C1 segment of cervical spinal cord (tissue), 14 donors: ENCODE data around the gene PDZD4.

Experiments used
- DNase-seq, 14 donors: peaks; one replicate each; lab custom pipeline; 2025; lab: John Stamatoyannopoulos, UW

PDZD4 gene

DNA sequence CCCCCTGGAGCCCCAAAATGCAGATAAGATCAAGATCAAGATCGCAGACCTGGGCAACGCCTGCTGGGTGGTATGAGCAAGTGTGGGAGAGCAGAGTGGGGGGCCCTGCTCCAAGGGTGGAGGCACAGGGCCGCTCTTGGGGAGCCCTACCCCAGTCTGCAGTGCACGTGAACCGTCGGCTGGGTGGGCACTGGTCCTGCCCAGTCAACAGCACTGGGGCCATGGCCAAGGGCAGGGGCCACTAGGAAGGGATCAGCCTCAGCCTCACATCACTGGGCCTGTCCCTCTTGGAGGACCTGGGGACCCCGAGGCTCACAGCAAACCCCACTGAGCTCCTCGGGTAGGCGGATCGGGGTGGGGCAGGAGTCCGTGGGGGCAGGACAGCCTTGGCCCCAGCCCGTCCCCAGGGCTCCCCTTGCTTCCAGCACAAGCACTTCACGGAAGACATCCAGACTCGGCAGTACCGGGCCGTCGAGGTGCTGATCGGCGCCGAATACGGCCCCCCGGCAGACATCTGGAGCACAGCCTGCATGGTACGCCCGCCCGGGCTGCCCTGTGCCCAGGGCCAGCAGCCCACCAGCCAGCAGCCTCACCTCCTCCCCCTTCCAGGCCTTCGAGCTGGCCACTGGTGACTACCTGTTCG is 45.9 kb downstream of the PDZD4 start:
- DNase-seq = no peak

DNA sequence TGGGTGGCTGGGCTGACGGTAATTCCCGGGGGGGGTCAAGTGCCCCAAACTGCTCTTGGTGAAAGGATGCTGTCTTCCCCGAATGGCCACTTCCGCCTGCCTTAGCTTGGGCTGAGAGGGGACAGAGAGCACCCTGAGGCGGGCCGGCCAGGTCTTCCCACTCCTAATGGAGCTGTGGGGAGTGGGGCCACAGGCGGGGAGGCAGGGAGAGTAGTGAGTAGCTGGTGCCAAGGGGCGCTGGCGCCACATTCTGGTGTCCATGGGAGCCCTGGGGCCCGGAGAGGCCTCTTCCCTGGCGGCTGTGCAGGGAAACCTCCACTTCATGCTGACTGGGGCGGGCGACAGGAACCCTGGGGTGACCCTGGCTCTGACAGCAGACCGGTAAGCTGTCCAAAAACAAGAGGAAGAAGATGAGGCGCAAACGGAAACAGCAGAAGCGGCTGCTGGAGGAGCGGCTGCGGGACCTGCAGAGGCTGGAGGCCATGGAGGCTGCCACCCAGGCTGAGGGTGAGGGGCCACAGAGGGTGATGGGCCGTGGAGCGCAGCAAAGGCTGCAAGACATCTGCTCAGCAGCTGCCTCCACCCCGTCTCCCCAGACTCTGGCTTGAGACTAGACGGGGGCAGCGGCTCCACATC is 46.8 kb downstream of the PDZD4 start:
- no peak for DNase-seq

DNA sequence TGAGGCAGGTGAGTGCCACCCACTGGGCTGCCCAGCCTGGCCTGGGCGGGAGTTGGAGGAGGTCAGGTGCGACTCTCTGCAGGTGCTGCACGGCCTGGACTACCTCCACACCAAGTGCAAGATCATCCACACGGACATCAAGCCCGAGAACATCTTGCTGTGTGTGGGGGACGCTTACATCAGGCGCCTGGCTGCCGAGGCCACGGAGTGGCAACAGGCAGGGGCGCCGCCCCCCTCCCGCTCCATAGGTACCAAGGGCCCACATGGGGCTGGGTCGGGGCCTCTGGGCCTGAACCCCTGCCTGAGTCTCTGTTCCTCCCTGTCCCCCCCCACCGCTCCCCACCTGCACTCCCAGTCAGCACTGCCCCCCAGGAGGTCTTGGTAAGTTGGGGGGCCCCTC is 47.5 kb downstream of the PDZD4 start:
- no peak for DNase-seq

DNA sequence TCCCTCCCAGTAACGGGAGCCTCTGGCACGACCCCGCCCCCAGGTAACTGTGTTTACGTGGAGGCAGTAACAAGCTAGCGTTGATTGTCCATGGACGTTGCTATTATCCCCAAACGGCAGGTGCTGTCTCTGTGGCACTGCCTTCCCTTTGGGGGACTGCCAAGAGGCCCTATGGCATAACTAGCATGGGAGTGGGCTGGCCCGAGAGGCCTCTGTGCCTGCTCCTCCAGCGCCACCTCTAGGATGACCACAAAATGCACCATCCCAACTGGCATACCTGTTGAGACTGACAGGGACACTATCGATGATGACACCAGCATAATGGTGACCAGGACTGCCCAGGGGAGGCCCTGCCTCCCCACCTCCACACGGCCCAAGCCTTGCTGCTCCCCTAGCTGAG is 48.0 kb downstream of the PDZD4 start:
- no peak for DNase-seq

DNA sequence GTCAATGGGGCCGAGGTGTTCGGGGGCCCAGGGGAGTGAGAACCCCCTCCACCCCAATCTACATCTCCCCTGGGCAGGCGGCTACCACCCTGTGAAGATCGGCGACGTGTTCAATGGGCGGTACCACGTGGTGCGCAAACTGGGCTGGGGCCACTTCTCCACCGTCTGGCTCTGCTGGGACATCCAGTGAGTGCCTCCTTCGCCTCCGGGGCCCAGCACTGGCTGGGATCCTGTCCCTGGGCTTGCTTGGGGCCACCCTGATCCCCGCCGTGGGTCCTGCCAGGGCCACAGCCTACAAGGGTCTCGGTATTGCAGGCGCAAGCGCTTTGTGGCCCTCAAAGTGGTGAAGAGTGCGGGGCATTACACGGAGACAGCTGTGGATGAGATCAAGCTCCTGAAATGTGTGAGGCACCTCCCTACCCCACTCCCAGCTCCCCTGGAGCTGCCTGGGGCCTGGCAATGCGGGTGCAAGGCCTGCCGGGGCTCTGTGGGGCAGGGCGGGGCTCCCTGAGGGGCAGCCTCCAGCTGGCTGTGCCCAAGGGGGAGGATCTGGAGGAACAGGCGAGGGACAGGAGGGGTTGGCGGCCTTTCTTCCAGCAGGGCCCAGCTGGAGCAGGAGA is 48.8 kb downstream of the PDZD4 start:
- DNase-seq = peak in 2 of 14 donors; percentile 35 to 40

DNA sequence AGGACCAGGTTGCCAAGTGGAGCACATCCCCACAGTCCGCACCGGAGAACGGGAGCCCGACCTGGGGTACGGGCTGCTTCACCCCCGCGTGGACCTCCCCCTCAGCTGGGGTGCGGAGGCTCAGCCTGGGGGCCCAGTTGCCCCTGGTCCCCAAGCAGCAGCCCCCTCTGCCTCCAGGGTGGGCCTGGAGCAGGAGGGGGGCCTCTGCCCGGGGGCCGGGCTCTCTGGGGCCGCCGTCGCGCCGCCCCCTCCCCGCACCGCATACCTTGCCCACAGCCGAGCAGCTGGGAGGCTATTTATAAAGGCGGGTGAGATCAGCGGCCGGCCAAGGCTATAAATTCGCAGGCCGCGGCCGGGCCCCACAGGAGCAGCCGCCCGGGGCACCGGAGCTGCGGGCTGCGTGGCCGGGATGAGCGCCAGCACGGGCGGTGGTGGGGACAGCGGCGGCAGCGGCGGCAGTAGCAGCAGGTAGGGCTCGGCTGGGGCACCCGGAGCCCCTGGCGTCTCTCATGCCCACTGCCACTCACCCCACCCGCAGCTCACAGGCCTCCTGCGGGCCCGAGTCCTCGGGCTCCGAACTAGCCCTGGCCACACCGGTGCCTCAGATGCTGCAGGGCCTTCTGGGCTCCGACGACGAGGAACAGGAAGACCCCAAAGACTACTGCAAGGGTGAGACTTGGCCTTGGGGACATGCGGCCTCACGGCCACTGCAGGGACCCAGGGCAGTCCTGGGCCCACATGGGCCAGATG is 49.5 kb downstream of the PDZD4 start, which contains the start of gene SRPK3:
Gene SRPK3 (plus strand): TSS at position 364 of the 750 bp plus-strand sequence. CDS start 46 bp downstream, at position 410.
- no peak for DNase-seq

DNA sequence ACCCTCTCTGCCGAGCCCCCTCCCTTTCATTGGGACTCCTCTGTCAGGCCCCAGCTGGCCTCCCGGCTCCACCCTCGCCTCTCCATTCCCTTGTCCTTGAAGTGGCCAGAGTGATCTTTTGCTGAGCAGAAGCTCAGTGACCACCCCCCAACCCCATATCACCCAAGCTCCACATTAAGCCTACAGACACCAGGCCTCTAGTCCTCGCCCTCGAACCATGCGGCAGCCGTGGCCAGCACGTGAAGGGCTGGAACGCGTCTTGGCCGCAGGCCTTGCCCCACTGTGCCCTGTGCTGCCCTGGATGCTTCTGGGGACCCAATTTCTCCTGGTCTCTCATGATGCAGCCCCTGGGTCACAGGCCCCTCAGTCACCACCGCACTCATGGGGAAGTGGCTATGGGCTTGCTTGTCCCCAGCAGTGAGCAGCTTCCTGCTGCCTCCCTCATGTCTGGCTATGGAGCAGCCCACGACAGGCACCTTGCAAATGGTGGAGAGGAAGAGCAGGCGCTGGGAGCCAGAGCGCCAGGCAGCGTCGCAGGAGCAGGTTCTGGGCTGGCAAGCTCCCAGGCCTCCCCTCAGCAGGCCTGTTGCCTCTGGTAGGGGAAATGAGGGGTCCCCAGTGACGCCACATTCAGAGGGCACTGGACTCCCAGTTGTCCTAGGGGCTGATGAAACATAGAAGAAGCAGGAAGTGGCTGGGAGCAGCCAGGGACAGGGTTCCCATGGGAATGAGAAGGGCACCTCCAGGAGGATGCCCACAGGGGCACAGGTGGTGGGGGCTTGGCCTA is 50.3 kb downstream of the PDZD4 start:
- no peak for DNase-seq

DNA sequence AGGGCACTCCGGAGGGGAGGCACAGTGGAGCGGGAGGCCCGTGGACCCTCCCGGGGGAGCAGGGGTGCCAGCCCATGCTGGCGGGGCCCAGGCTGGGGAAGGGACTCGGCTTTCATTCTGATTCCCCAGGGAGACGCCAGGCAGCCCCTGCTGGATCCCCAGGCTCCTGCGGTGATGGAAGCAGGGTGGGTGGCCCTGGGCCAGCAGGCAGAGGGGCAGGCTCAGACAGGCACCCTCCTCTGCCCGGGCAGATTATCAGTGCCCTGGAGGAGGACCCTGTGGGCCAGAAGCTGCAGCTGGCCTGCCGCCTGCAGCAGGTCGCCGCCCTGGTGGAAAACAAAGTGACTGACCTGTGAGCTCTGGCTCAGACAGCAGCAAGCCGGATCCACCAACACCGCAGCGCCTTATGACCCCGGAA is 51.7 kb downstream of the PDZD4 start:
- no peak for DNase-seq

DNA sequence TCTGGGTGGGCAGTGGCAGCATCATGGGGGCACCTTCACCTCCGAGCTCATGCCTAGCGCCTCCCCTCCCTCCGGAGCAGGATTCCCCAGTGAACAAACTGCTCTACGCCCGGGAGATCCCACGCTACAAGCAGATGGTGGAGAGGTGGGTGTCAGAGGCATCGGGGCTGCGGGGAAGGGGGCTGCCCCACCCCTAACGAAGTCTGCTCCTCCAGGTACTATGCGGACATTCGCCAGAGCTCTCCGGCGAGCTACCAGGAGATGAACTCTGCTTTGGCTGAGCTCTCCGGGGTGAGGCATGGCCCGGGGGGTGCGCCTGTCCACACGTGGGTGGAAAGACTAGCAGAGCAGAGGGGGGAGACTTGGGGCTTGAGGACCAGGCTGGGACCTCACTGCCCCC is 52.2 kb downstream of the PDZD4 start:
- no peak for DNase-seq

DNA sequence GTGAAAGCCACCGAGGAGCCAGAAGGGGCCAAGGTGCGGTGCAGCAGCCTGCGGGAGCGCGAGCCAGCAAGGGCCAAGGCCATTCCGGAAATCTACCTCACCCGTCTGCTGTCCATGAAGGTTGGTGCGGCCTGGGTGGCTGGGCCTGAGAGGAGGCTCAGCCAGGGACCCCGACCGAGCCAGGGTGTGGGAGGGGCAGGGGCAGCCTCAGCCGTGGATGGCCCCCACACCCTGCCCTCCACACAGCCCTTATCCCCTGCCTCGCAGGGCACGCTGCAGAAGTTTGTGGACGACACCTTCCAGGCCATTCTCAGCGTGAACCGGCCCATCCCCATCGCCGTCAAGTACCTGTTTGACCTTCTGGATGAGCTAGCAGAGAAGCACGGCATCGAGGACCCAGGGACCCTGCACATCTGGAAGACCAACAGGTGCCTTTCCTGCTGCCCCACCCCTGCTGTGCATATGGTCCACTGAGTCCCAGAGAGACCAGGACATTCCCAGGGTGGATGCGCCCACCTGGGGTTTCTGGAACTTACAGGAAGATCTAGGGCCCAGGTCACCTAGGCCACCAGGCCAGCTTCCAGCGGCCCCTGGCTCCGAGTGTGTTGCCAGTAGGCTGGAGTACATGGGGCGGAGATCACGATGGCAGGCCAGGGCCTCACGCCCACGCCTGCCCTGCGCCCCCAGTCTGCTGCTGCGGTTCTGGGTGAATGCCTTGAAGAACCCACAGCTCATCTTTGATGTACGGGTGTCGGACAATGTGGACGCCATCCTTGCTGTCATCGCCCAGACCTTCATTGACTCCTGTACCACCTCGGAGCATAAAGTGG is 52.9 kb downstream of the PDZD4 start:
- no peak for DNase-seq

DNA sequence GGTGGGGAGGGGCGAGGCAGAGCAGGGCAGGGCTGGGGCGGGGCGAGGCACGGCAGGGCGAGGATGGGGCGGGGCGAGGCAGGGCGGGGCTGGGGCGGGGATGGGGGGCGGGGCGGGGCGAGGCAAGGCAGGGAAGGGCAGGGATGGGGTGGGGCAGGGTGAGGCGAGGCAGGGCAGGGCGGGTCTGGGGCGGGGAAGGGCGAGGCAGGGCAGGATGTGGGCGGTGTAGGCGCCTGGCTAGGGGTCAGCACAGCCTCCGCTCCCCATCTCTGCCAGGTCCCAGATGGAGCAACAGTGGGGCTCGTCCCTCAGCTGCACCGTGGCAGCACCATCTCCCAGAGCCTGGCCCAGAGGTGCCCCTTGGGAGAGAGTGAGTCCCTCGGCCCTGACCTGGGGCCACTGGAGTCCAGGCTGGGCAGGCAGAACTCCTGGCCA is 53.7 kb downstream of the PDZD4 start:
- DNase-seq = no peak

DNA sequence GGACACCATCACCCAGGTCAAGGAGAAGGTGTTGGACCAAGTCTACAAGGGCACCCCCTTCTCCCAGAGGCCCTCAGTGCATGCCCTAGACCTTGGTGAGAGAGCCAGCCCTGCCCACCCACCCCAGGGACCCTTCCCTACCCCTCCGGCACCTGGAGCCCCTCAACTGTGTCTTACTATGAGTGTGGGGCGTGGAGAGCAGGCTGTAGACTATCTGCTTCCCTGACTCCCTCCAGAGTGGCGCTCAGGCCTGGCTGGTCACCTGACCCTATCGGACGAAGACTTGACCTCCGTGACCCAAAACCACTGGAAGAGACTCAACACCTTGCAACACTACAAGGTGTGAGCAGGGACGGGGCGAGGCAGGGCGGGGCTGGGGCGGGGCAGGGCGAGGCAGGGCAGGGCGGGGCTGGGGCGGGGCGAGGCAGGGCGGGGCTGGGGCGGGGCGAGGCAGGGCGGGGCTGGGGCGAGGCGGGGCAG is 54.2 kb downstream of the PDZD4 start:
- no peak for DNase-seq

DNA sequence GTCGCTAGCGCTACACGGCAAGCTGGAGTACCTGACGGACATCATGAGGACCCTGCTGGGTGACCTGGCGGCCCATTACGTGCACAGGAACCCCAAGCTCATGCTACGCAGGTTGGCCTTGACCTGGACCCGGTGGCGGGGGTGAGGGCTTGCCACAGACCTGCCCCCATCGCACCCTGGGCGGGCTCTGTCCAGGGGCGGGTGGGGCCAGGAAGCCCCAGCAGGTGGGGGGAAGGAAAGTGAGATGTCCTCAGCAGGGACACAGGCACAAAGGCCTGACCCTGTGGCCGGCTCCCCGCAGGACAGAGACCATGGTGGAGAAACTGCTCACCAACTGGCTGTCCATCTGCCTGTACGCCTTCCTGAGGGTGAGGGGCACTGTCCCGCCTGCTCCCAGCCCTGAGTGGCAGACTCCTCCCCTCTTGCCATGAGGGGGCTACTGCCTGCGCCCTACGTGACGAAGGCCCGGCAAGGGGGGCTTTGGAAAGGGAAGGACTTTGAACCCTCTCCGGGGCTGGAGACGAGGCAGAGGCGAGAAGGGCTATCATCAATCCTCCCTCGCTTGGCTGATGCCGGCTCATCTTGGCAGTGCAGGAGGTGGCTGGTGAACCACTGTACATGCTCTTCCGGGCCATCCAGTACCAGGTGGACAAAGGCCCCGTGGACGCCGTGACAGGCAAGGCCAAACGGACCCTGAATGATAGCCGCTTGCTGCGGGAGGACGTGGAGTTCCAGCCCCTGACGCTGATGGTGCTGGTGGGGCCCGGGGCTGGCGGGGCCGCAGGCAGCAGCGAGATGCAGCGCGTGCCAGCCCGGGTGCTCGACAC is 54.8 kb downstream of the PDZD4 start:
- no peak for DNase-seq

DNA sequence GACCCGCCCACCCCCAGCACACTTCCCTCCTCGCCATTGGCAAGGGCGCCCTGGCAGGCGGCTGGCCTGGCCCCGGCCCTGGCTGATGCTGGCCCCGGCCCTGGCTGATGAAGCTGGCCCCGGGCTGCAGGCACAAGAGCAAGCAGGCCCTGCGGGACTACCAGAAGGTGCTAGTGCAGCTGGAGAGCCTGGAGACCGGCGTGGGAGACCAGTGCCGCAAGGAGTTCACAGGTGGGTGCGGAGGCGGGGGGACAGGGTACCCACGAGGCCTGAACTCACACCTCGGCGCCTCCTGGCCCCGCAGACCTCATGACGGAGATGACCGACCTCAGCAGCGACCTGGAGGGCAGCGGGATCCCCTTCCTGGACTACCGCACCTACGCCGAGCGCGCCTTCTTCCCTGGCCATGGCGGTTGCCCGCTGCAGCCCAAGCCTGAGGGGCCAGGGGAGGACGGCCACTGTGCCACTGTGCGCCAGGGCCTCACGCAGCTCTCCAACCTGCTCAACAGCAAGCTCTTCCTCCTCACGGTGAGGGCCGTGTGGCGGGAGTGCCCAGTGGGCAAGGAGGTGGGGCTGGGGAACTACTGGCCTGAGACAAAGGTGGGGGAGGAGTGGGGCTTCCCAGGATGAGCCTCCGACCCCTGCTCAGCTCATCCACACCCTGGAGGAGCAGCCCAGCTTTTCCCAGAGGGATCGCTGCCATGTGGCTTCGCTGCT is 55.6 kb downstream of the PDZD4 start:
- no peak for DNase-seq

DNA sequence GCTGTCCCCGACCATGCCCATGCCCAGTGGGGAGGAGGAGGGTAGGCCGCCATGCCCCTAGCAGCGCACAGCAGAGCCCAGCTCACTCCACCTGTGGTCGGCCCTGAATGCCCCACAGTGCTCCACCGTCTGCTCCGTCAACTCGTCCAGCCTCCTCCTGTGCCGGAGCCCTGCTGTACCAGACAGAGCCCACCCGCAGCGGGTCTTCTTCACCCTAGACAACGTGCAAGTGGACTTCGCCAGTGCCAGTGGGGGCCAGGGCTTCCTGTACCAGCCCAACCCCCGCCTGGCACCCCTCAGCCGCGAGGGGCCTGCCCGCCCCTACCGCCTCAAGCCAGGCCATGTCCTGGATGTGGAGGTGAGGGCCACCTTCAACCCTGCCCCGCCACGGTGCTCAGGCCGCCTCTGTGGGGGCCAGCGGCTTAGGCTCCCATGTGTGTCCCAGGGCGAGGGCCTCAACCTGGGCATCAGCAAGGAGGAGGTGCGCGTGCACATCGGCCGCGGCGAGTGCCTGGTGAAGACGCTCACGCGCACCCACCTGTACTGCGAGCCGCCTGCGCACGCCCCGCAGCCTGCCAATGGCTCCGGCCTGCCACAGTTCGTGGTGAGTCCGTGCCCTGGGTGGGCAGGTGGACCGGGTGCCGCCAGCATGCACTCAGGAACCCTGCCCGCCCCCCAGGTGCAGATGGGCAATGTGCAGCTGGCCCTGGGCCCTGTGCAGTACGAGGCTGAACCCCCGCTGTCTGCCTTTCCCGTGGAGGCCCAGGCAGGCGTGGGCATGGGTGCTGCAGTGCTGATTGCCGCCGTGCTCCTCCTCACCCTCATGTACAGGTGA is 56.4 kb downstream of the PDZD4 start:
- DNase-seq = no peak

DNA sequence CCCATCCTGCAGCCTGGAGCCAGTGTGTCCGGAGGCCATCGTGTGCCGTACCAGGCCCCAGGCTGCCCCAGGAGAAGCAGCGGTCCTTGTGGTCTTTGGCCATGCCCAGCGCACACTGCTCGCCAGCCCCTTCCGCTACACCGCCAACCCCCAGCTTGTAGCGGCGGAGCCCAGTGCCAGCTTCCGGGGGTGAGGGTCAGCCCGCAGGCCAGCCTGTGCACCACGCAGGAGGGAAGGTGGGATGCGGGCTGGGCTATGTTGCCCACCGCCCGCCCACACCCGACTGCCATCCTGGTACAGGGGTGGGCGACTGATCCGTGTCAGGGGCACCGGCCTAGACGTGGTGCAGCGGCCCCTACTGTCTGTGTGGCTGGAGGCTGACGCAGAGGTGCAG is 57.1 kb downstream of the PDZD4 start:
- no peak for DNase-seq

DNA sequence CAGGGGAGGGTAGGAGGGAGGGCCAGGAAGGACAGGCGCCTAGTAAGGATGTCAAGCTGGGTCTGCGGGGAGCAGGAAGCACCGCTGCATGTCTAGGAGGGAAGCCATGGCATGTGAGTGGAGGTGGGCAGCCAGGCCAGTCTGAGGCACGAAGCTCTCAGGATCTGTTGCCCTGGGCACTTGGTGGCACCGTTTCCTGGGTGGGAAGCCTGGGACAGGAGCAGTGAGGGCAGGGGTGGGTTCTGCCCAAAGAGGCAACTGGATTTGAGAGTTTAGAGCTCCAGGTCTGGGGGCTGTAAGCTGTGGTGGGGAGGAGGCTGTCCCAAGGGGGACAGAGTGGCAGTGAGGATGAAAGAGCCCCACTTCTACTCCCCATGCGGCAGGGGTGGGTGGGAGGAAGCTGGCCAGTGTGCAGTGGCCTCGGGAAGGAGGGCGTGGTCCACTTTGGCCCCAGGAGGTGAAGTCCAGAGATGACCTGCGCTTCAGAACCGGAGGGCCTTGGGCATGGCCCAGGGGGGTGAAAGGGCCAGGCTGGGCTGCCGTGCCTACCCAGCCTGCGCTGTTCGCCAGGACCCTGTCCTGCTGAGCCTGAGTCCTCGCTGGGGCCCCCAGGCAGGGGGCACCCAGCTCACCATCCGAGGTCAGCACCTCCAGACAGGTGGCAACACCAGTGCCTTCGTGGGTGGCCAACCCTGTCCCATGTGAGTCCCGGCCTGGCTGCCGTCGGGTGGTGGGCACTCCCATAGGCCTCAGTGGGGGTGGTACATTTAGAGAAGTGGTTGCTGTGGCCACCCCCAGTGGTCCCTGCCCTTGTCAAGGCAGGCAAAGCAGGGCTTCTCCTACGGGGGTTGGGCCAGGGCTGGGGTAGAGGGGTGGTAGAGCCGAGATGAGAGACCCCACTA is 57.8 kb downstream of the PDZD4 start:
- no peak for DNase-seq
